Kidney capillary endothelial cell (primary cell): ENCODE results near the gene AKAP6.
"Not testable (repeated sequence)": the region's sequence is repeated elsewhere in the genome, so short reads cannot be mapped to it uniquely, and the experiment has no call there.

Experiments used
- DNase-seq: peaks from one replicate; pipeline ENCODE4 v3.0.0-alpha.2; 2018; ENCODE audit warnings: low spot score

Gene AKAP6

DNA sequence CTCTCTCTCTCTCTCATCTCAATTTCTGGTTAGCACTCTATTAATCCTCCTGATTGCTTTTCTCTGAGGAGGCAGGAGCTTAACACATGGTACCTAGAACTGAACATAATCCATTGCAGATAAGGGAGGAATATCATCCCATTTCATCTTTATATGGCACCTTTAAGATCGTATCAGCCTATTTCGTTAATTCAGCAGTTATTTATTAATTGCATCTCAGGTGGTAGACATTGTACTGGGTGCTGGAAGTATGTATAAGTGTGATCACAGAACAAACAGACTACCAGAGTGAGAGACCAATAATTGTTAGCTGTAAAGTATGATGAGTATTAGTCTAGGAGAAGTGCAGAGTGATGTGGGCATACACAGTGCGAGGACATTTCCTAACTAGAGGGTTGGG is 39.0 kb downstream of the AKAP6 start:
- DNase-seq, result no peak

DNA sequence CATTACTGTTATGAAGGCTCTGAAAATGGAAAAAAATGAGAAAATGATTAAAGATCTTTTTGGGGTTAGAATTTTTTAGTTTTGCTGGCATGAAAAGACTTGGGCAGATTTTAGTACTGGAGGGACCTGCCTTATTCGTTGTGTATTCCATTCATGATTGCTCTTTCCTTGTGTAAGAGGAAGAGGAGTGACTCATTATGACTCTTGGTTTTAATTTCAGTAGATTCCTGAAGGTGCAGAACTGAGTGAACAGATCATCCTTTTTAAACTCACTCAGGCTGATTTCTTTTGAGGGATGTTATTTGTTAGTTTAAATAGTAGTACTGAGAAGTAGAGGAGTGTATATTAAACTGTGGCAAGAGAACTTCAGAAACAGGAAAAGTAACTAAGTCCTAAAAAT is 41.6 kb downstream of the AKAP6 start:
- peak; percentile 75 for DNase-seq

- no peak for DNase-seq
Measured at GRCh38 chr14:32372154-32372553, 43.1 kb downstream of the AKAP6 start.

DNA sequence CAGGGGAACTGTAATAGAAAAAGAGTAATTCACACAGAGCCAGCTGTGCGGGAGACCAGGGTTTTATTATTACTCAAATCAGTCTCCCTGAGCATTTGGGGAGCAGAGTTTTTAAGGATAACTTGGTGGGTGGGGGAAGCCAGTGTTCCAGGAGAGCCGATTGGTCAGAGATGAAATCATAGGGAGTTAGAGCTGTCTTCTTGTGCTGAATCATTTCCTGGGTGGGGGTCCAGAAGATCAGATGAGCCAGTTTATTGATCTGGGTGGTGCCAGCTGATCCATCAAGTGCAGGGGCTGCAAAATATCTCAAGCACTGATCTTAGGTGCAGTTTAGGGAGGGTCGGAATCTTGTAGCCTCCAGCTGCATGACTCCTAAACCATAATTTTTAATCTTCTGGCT is 44.1 kb downstream of the AKAP6 start:
- DNase-seq, result not testable (repeated sequence)

GRCh38 chr14:32374155-32374554 is 45.1 kb downstream of the AKAP6 start:
- DNase-seq, result no peak

DNA sequence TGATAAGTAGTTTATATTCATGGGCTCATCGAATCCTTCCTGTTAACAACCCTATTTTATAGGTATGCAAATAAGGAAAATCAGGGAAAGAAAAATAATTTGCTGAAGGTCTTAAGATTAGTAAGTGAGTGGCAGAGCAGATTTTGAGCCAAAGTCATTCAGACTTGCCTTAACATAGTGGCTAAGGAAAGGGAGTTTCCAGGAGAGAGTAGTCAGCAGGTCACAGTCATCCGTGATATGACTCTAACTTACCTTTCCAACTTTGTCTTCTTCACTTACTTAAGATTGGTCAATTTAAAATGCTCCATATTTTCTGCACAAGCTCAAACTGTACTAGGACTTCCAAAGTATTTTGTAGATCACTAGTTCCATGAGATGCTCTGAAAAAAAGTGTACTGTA is 46.6 kb downstream of the AKAP6 start:
- DNase-seq, result no peak

- no peak for DNase-seq
Measured at GRCh38 chr14:32377046-32377646, 48.0 kb downstream of the AKAP6 start.

DNA sequence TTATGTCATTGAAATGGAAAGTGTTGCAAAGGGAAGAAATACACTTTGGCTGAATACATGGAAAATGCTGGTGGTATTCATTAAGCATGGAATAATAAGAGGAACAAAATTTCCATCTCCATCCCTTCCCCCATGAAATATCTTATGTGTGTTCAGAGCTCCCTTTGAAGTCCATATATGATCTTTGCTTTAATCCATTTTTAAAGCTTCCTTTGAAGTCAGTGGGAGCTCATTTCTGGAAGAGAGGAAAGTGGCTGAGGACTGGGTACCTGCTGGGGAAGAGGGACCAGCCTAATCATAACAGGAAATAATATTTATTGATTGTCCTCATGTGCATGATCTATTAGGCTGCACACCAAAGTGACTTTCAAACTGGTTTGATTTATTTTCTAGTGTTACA is 49.2 kb downstream of the AKAP6 start:
- no peak for DNase-seq

DNA sequence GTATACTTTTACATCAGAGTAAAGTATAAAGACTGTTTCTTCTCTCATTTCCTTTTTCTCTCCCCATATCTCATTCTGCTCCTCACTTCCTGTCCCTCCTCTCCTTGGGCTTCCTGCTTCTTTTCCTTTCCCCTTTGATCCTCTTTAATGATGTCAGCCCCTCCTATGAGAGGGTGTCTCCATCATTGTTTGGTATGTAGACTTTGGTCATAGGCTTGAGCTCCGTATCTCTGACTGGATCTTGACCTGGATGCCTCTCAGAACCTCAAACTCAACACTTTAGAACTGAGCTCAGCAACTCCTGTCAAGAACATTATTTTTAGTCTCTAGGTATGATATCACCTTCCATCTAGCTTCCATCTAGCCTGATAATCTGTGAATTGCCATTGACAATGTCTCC is 50.3 kb downstream of the AKAP6 start:
- DNase-seq, result no peak

DNA sequence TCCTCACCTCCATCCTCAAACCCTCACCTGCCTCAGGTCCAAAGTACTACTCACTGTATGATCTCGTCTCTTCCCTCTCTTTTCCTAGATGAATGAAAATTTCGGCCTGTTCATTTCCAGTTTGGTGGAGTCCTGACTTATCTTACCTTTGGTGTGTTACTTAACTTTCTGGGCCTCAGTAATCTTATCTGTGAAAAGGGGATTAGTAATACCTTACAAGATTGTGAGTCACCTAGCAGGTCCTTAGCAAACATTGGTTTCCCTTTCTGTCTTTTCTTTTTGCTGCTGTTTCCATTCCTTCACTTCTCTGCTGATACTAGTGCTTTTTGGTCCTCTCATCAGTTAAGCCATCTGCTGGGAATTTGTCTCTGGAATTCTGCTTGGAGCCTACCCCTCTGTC is 52.8 kb downstream of the AKAP6 start:
- no peak for DNase-seq

DNA sequence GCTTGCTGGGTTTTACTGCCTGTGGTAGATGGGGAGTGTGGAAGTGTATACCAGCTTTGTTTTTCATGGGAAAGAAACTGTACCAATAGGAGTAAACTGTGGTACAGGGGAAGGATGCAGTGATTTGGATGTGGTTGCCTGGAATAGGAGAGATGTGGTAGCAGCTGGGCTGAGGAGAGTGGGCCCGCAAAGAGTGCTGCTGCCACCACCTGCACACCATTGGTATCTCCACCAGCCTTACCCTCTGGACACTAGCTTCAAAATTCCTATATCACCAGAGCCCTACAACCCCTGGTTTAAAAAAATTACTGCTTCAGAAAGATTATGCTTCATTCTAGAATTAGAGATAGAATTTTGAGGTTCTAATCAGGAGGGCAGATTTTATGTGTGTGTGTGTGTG is 53.6 kb downstream of the AKAP6 start:
- DNase-seq, result peak; percentile 26

- DNase-seq, result no peak
Measured at GRCh38 chr14:32383364-32384009, 54.4 kb downstream of the AKAP6 start.

DNA sequence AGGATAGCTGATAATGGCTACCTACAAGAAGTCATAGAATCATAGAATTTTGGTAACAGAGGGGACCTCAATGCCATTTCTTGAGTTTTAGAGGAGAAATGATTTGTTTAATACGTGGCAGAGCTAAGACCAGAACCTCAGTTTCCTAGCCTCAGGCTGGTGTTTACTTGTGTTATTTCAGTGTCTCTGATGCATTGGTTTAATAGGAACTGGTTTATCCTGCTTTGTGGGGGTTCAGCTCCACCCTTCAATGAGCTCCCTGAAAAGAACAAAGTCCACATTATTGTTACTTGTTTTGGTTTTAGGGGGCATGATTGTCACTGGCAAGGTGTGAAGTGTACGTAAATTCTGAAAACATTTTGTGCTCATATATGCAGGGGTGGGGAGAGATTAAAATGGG is 55.4 kb downstream of the AKAP6 start:
- DNase-seq, result no peak

GRCh38 chr14:32387295-32387694 is 58.2 kb downstream of the AKAP6 start:
- DNase-seq, result not testable (repeated sequence)

- no peak for DNase-seq
Measured at GRCh38 chr14:32393119-32393518, 64.0 kb downstream of the AKAP6 start.

GRCh38 chr14:32394038-32394437 is 64.9 kb downstream of the AKAP6 start:
- no peak for DNase-seq

- DNase-seq, result no peak
Measured at GRCh38 chr14:32396885-32397284, 67.8 kb downstream of the AKAP6 start.

- DNase-seq, result no peak
Measured at GRCh38 chr14:32397861-32398640, 69.0 kb downstream of the AKAP6 start.

- no peak for DNase-seq
Measured at GRCh38 chr14:32399920-32400319, 70.8 kb downstream of the AKAP6 start.

GRCh38 chr14:32400480-32400879 is 71.4 kb downstream of the AKAP6 start:
- DNase-seq, result no peak

DNA sequence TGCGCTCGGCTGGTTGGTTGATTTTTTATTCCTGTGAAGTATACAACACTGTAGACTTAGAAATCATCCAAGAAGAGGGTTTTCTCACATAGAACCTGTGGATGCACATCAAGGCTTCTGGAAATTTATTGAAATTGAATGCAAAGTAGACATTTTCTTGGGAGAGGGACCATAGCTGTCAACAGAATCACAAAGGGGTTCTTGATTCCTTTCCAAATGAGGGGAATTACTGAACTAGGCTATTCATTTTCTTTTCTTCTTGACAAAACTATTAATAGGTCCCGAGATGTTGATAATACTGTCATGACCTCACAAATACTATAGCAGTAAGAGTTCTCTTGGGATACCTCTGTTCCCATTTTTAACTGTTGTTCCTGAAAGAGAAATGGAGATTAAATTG is 73.9 kb downstream of the AKAP6 start:
- no peak for DNase-seq

DNA sequence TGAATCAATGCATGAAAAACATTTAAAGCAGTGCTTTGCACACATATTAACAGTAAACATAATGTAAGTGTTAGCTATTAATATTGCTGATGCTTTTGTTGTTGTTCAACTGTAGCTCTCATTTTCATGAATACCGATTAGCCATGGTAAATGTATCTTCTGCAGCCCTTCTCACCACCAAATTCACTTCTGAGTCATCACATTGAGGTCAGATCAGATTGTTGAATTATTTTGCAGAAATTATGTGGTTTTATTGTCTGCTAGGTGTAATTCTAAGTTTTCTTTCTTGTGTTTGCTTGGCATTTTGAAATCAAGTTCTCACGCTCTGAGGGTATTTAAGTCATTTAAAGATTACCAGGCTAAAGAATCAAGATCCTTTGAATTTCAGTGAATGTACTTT is 74.6 kb downstream of the AKAP6 start:
- DNase-seq, result no peak

DNA sequence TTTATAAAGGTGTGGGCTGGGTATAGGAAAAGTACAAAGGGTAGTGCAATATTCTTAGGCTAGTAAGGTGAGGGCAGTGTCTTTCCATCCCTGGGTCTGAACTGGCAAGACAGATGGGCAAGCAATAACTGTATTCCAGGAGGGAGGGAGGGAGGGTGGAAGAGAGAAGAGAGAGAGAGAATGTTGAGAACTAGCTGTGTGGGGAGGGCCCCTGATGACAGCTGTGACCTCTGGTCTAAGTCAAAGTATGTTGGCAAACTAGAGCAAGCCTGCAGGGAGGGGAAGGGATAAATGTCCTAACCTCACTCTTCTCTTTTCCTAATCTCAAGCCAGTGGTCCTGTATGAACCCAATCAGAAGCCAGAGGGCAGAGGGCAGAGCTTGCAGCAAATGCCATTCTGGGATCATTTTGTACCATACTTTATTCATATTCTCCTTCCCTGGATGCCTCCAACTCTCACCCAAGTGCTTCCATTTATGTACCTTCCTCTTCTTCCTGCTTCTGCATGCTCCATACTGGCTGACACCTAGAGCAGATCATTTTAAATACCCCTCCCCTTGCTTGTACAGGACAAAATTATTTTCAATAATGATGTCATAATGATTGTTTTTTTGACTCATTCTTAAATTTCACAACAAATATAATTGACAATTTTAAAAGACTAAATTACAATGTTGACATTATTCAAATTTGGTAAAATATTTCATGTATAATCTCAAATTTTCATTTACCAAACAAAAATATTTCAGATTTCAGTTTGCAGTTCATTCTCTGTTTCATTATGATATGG is 75.9 kb downstream of the AKAP6 start:
- no peak for DNase-seq
